NCI-H1105 treated with DMSO at 0.1 percent for 48 hours (cell line): ENCODE data around the gene FHIP1B.

Experiments used
- DNase-seq: peaks from one replicate; lab custom pipeline; 2025; lab: John Stamatoyannopoulos, UW

FHIP1B gene

DNA sequence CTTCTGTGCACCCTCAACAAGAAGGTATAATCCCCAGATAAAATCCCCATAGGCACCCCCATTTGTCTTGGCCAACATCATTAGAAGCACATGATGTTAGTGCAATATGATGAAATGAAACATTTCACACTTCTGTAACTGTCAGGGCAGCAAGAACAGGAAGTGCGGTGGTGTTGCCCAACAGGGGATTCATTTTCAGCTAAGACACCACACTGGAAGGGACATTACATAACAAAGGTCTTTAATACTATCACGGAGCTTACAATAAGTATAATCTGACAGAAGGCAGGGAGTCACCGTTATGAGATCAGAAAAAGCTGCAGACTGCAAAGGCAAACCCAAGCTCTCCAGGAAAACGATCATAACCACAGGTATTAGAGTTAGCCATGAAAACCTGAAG is 33.5 kb downstream of the FHIP1B start:
- DNase-seq: no peak

DNA sequence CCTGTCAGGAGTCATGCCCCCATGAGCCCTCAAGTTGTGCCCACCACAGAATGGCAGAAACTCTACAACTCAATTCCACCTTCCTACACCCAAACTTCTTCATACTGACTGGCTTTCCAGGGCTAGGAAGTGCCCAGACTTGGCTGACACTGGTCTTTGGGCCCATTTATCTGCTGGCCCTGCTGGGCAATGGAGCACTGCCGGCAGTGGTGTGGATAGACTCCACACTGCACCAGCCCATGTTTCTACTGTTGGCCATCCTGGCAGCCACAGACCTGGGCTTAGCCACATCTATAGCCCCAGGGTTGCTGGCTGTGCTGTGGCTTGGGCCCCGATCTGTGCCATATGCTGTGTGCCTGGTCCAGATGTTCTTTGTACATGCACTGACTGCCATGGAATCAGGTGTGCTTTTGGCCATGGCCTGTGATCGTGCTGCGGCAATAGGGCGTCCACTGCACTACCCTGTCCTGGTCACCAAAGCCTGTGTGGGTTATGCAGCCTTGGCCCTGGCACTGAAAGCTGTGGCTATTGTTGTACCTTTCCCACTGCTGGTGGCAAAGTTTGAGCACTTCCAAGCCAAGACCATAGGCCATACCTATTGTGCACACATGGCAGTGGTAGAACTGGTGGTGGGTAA is 35.1 kb downstream of the FHIP1B start, which contains the start of gene OR52W1:
TSS of gene OR52W1 (plus strand) at position 51 of the 637 bp plus-strand sequence. CDS start at position 51, 0 bp downstream.
- DNase-seq: no peak

DNA sequence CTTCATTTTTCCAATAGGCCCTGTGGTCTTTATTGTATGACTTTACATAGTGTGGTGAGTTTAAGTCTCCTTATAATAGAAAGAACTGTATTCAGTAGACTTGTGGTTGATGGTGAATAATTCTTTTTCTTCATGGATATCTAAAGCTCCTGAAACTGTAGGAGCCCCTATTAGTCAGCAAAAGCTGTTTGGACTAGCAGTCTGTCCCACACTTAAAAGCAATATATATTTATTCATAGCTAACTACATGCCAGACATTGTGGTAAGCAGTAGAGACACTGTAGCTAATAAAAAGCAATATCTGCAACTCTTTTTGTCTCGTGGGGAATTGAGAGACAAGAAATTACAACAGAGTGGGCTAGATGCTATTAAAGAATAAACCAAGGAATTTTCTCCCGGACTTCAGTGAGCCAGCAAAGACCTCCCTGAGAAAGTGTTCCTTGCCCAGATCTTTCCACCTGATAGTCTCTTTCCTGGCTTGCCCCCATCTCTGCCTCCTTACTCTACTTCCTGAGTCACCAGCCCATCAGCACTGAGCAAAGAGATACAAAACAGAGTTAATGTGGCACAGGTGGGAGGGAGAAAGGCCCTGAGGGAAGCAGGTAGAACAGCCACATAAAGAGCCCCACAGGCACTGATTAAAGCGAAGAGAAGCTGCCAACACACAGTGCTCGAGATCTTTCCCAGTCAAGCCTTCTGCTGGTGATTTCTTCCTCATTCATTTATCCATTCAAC is 36.8 kb downstream of the FHIP1B start:
- DNase-seq: no peak

DNA sequence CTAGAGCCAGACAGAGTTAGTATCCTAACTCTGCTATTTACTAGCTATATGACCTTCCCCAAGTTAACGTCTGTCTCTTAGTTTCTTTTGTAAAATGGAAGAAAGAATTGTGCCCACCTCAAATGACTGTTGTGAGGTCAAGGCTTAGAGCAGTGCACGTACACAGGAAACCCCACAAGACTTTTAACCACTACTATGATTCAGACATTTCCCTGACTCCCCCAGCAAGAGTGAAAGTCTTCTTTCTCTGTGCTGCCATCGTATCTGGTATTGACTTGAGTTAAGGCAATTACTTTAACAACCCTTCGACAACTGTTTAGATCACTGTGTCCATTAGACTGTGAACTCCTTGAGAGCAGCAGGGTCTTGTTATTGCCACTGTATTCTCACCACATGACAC is 38.0 kb downstream of the FHIP1B start:
- no peak for DNase-seq

DNA sequence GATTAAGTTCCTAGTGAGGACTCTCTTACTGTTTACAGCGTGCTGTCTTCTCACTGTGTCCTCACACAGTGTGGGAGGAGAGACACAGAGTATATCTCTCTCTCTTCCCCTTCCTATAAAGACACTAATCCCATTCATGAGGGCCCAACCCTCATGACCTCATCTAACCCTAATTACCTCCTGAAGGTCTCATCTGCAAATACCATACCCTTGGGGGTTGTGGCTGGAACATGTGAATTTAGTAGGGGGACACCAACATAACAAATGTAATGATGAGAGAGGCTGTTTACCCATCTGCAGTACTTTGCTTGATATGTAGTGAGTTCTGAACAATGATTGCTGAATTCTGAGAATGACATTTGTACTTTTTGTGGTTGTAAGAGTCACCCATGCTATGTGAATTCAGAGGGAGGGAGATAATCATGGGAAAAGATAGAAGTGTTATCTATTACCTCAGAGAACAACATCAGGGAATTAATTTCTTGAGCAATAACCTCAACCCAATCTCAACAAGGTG is 40.3 kb downstream of the FHIP1B start:
- no peak for DNase-seq

DNA sequence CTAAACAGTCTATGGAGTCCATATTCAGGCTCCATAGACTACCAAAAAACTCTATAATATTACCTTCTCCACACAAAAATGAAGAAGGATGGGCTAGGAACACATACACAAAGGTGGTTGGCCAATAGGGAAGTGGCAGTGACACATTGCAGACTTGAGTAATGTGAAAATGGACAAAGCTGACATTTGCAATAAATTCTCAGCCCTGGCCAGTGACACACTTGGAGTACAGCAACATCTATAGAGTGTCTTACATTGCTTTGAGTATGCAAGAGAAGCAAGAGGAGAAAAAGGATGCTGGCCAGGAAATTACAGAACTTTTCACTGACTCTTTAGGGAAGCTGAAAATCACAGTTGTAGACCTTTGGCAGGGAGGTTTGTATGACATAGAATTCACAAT is 42.7 kb downstream of the FHIP1B start:
- DNase-seq: no peak

DNA sequence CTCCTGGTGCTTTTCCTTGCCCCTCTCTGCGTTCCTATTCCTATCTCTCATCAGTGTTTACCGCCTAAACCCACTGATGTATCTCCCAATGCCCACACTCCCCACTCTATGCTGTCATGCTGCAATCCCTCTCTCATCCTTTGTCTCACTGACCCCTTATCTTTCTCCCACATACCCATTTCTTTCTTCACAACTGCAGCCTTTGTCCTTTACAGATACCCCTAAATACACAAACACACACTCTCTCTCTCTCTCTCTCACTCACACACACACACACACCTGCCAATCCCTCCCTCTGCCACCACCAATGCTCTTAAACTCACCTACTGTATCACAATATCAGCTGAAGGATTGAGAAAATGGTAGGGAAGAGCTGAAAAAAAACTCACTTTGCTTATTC is 59.0 kb downstream of the FHIP1B start:
- no peak for DNase-seq

DNA sequence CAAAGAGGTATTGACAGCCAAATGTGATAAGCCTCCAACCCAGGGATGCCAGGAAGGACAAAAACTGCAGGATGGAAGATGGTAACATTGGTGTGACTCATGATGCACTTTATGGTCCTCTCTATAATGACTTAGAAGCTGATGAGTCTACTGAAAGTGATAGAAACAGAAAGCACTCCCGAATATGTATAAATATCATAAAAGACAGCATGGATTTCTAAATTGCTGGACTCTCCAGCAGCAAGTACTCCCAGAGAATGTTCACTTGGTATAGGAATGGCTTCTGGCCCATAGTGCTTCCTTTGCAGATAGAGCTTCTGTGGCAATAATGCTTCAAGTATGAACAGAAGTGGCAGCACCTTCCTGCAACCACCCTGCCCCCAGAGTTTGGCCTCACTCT is 64.2 kb downstream of the FHIP1B start, which contains the start of gene OR52B2:
TSS of gene OR52B2 (minus strand) at position 101 of the 400 bp plus-strand sequence. CDS start at position 101, 0 bp downstream.
- no peak for DNase-seq
